Ovary (tissue), 9 donors: ENCODE data around the gene GANC. TPM values are rescaled to one million over a fixed set of nuclear protein-coding genes. Genes with fewer than 3 reads are reported as not detected.

Source experiments
- DNase-seq, 5 donors: peaks; one replicate each; pipeline ENCODE4 v3.0.0-alpha.2; 2019 to 2020
- H3K27ac ChIP-seq, 2 donors: fragments of 200-600 bp; one replicate each; pipeline versions ENCODE4 v1.5.1 to v1.8.0; 2019 to 2022
- H3K27me3 ChIP-seq: fragments of 200-600 bp; one replicate; pipeline ENCODE4 v1.8.0; 2022
- H3K36me3 ChIP-seq: fragments of 200-600 bp; sonication (generic); one replicate; pipeline ENCODE4 v1.5.1; 2019
- H3K4me1 ChIP-seq: one replicate; pipeline ENCODE4 v1.8.1; 2013; ENCODE audit warnings: mild to moderate bottlenecking, moderate library complexity; ENCODE audit not compliant: insufficient read depth
- H3K4me3 ChIP-seq: fragments of 200-600 bp; sonication (generic); one replicate; pipeline ENCODE4 v1.5.1; 2017
- H3K9me3 ChIP-seq, 2 donors: fragments of 200-600 bp in 1 of 2; sonication (generic) in 1 of 2; one replicate each; pipeline versions ENCODE4 v1.5.1 to v1.8.1; 2013 to 2019; ENCODE audit warnings: mild to moderate bottlenecking in 1 of 2, moderate library complexity in 1 of 2
- CTCF ChIP-seq, 3 donors: fragments of 450-650 bp in 2 of 3; fragments of 200-600 bp in 1 of 3; IDR thresholded peaks; one replicate each; pipeline versions ENCODE4 v1.5.1 to v1.8.0; 2016 to 2022; ENCODE audit warnings: antibody characterized with exemption in 3 of 3, mild to moderate bottlenecking in 1 of 3
- EP300 ChIP-seq: sonication (generic); formaldehyde crosslinking; IDR thresholded peaks from one replicate; pipeline ENCODE4 v1.6.1; 2017; ENCODE audit warnings: antibody characterized with exemption
- POLR2A ChIP-seq: fragments of 450-650 bp; IDR thresholded peaks from one replicate; pipeline ENCODE4 v1.6.1; 2017; ENCODE audit warnings: antibody characterized with exemption, mild to moderate bottlenecking, moderate library complexity
- WGBS, 3 donors: extraction: QIAGEN DNeasy Blood & Tissue Kit in 1 of 3; methylation state at CpG; one replicate each; pipeline versions ENCODE4 v1.1.5 to v1.1.7; 2013 to 2017; 5-methylcytosine and 5-hydroxymethylcytosine counted together
- intact Hi-C, 4 donors: fragments of 100-400 bp; cut with DNase I; formaldehyde crosslinking; loops; one replicate each; pipeline versions ENCODE4 v1.11.0 to v1.15.1; 2022 to 2023
- polyA plus RNA-seq, 2 donors: library from polyadenylated mRNA; stranded (reverse); fragments of 200-250 nt in 1 of 2; fragments of 350-450 nt in 1 of 2; fragmentation: Illumina TruSeq in 1 of 2; extraction: RNeasy Lipid Tissue Mini Kit (QIAGEN cat#74804) in 1 of 2; gene quantifications; one replicate each; pipeline ENCODE4 v1.2.3, GENCODE V29; 2013 to 2014
- total RNA-seq, 7 donors: library from RNA; depleted of rRNA in 2 of 7; stranded (reverse); fragments of >200 nt in 2 of 7; fragmentation: NEBNext Ultra II Directional in 3 of 7; extraction: Animal tissue kit (Norgen Biotek cat#: 25700) in 3 of 7; gene quantifications; one replicate each; pipeline versions ENCODE4 v1.1.0 to v1.2.4, GENCODE V29; 2016 to 2023
- donor health status: DM: no; HTN: no; CAD: no; lungs with moderate emphysema.
- donor health status: DM: no; HTN: no; CAD: no.
- donor health status: Bipolar disorder and iron deficiency.
- donor health status: DM: yes; HTN: yes; CAD: no.
- donor health status: DM: no; HTN: no; CAD: no.
- donor health status: DM: yes; HTN: yes; CAD: no.

The GANC gene
- total and polyA plus RNA-seq, 9 donors, result 10.0 to 31.5 (median 28.1) TPM

DNA sequence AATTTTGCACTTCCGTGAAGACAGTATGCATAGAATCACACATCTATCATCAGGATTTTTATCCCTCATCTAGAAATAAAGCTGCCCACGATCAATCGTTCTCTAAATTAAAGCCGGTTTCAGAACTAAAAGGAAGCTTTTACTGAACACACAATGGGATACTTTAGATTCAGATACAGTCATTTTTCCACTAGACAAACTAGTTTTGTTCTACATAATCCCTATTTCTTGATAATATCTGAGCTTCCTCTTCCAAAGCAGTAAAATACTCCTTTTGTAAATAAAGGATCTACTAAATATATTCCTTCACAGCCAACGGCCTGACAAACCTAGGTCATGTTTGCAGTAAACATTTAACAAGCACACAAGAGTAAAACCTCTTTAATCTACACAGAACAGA is 2.0 kb upstream of the GANC start:
- intact Hi-C loops, result no loop called here
- peaks cover 5% of the 10 kb centered on the region for H3K4me1 ChIP-seq
- DNase-seq, result no peak
- WGBS, 3 donors, result 54 to 69% (median 59%) methylated on average over 5 of the region's 5 CpGs
- H3K4me3 ChIP-seq, result no peak overlapping the region
- H3K36me3 ChIP-seq, result no peaks in the 10 kb centered on the region
- TF ChIP-seq POLR2A, result no peak
- no peak for TF ChIP-seq CTCF (IDR thresholded peaks at IDR 0.05)
- no peak for TF ChIP-seq EP300
- no peak overlapping the region for H3K27ac ChIP-seq
- no peaks in the 10 kb centered on the region for H3K27me3 ChIP-seq
- no peaks in the 10 kb centered on the region for H3K9me3 ChIP-seq

DNA sequence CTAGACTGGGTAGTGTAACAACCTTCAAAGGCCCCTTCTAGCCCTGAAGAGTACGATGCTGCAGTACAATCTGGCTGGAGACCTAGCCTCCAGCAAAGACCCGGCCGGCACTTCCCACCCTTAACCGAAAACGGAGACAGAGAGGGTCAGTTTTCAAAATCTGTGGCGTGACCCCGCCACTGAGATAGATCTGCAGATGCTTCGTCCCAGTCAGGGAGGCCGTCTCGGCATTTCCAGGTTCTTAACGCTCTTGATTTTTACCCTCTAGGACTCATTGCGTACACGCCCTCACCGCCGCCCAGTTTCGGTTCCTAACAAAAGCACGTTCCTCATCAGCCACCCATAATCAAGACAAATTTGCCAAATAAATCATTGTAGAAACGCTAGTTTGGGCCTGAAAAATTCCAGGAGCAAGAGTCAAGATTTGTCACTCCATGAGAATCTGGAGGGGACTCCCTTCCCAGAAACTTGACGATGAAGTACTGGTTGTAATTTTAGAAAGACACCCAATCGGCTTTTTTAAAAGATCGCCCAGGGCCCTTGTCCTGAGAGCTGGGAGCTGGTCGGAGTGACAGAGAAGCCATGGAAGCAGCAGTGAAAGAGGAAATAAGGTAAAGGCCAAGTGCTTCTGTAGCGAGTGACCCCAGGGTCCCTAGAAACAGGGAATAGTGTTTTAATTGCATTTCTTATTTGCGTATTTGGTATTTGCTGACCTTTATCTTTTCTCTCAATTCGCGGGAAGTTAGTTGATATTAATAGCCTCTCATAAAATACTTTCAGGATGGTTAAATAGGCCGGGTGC is 1.1 kb downstream of the GANC start:
- DNase-seq, result peak; percentile 47 to 68 (median 57)
- TF ChIP-seq EP300, result no peak
- no peak for TF ChIP-seq POLR2A
- no peak for TF ChIP-seq CTCF (IDR thresholded peaks at IDR 0.05)

DNA sequence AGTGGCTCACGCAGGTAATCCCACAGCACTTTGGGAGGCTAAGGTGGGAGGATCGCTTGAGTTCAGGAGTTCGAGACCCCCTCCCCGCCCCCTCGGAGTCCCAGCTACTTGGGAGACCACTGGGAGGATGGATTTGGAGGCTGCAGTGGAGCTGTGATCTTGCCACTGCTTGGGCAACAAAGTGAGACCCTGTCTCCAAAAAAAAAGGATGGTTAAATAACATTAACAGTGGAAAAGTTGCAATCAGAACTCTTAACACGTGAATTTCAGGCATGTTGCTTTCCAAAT is 1.6 kb downstream of the GANC start:
- Histone ChIP-seq H3K27me3 (no peaks in the 10 kb centered on the region), H3K9me3 (no peaks in the 10 kb centered on the region), H3K27ac (peak overlapping the region; percentile 92 to 98), H3K36me3 (no peaks in the 10 kb centered on the region), H3K4me1 (peaks cover 5% of the 10 kb centered on the region), H3K4me3 (peak overlapping the region; percentile 95)
- TF ChIP-seq EP300, result no peak
- no peak for TF ChIP-seq CTCF (IDR thresholded peaks at IDR 0.05)
- TF ChIP-seq POLR2A, result no peak
- 26 to 44% (median 35%) methylated on average over 6 of the region's 6 CpGs for WGBS, 3 donors
- intact Hi-C loops, result no loop called here
- DNase-seq, result peak in 4 of 5 donors; percentile 20 to 40 (median 32)

More for the DNA sequence above, 1.1 kb downstream of the GANC start:
- Histone ChIP-seq H3K4me3 (peak overlapping the region; percentile 95), H3K9me3 (no peaks in the 10 kb centered on the region), H3K27ac (peak overlapping the region; percentile 92 to 98), H3K4me1 (peaks cover 5% of the 10 kb centered on the region), H3K36me3 (no peaks in the 10 kb centered on the region), H3K27me3 (no peaks in the 10 kb centered on the region)
- intact Hi-C loops, result no loop called here
- WGBS, 3 donors, result 2 to 3% (median 2%) methylated on average over 27 of the region's 27 CpGs

- no peaks in the 10 kb centered on the region for H3K27me3 ChIP-seq
- intact Hi-C loops, result no loop called here
- no peaks in the 10 kb centered on the region for H3K9me3 ChIP-seq
- 40 to 65% (median 58%) methylated on average over 4 of the region's 4 CpGs for WGBS, 3 donors
- TF ChIP-seq EP300 (no peak), CTCF (IDR thresholded peaks at IDR 0.05) (no peak), POLR2A (no peak)
- no peaks in the 10 kb centered on the region for H3K36me3 ChIP-seq
- peak overlapping the region in 1 of 2 donors; percentile 92 for H3K27ac ChIP-seq
- H3K4me3 ChIP-seq, result no peak overlapping the region
- peaks cover 5% of the 10 kb centered on the region for H3K4me1 ChIP-seq
- no peak for DNase-seq
Measured at GRCh38 chr15:42275780-42276391, 2.9 kb downstream of the GANC start.
